Ecto neural progenitor cell (in vitro differentiated cells): Measurements from ENCODE around the gene TMEM108.

Source experiments
- DNase-seq: peaks from one replicate; pipeline ENCODE4 v3.0.0-alpha.2; 2018; ENCODE audit warnings: low spot score

Gene TMEM108

DNA sequence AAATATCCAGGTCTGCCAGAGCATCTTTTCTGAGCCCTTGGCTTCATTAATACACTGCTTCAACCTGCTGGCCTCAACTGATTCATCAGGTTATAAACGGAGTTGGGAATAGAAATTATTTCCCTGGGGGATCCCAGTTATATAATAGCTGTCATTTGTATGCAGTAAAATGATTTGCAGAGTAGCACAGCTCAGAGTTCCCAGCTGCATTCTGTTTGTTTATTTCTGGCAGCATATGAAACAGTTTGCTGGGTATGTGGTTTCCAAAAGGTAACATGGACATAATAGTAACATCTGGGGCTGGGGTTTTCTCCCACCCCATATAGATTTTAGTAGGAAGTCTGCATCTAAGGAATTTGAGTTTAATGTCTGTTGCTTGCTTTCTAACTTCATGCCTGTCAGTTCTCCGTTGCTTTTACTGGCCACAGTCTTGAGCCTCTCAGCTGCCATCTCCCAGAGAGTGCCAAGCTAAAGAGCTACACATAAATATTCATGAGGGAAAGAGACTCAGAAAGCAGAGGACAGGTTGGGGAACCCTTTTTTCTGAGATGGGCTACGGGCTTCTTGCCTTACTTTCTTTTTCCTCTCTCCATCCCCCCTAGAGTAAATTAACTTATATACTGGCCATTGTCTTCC lies 124.6 kb downstream of the TMEM108 start:
- no peak for DNase-seq

DNA sequence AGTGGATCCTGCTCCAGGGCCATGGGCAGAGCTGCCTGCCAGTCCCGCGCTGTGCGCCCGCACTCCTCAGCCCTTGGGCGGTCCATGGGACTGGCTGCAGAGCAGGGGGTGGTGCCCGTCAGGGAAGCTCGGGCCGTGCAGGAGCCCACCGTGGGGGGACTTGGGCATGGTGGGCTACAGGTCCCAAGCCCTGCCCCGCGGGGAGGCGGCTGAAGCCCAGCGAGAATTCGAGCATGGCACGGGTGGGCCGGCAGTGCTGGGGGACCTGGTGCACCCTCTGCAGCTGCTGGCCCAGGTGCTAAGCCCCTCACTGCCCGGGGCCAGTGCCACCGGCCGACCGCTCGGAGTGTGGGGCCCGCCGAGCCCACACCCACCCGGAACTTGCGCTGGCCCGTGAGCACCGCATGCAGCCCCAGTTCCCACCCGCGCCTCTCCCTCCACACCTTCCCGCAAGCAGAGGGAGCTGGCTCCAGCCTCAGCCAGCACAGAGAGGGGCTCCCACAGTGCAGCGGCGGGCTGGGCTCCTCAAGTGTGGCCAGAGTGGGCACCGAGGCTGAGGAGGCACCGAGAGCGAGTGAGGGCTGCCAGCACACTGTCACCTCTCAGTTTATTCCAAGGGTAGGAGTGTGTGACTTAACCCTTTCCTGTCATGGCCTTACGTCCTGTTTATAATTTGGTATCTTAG lies 129.3 kb downstream of the TMEM108 start:
- DNase-seq, result no peak

- DNase-seq, result no peak
These were observed 129.8 kb downstream of the TMEM108 start for GRCh38 chr3:133168025-133168401.

- DNase-seq, result no peak
These were observed 131.3 kb downstream of the TMEM108 start for GRCh38 chr3:133169331-133170068.

GRCh38 chr3:133171831-133172230 lies 133.6 kb downstream of the TMEM108 start:
- DNase-seq, result no peak

GRCh38 chr3:133181392-133182150 lies 143.4 kb downstream of the TMEM108 start:
- no peak for DNase-seq

- no peak for DNase-seq
These were observed 149.7 kb downstream of the TMEM108 start for GRCh38 chr3:133187870-133188379.

DNA sequence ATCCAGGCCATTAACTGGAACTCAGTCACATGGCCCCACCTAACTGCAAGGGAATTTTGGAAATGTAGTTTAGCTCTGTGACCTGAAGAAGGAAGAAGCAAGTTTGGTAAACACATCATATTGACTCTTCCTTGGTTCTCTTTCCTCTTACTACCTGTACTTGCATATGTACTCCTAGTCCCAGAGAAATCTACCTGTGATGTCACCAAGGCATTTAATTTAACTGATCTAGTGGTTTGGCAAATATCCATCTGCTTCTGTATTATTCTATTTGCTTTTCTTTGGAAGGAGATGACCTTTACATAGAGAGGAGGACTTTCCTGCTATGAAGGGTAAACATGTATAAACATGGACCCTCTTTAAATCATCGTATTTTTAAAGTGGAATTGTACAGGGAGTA lies 150.8 kb downstream of the TMEM108 start:
- DNase-seq, result no peak

GRCh38 chr3:133189893-133190292 lies 151.7 kb downstream of the TMEM108 start:
- DNase-seq, result no peak

DNA sequence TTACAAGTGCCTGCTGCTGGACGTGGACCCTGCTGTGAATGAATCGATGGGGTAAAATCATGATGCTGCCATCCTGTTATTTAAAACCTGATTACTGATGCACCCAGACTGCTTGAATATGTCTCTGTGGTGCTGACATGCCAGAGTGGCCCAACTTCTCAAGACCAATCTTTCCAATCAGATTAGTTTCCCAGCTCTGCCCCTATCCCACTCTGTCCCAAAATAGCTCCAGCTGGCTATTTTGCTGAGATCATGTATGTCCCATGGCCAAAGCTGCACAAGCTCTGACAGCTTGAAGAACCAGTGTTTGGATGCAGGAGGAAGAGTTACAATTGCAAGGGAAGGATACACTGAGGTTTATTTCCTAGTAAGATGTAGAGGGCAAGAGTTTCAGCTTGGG lies 153.6 kb downstream of the TMEM108 start:
- DNase-seq, result no peak

DNA sequence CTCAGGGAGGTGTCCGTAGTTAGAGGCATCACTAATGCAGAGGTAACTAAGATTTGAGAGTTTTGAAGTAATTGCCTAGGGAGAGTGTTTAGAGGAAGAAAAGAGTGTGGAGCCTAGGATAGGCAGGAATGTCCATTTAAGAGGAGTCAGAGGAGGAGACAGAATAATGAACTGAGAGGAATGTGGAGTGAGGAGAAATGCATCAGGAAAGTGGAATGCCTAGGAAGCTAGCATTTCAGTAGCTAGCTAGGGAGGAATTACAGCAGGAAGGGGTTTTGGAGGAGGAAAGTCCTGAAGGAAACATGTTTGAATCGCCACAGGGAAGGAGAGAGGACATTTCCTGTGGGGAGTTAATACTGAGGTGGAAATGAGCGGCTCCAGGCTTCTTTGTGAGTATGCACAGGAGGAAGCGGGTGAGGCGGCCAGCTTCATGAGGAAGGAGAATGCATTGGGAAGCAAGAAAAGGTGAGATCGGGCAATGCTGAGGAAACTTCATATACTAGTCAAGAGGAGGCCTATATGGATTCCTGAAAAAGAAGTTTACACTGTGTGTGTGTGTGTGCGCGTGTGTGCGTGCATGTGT lies 154.3 kb downstream of the TMEM108 start:
- DNase-seq, result no peak

DNA sequence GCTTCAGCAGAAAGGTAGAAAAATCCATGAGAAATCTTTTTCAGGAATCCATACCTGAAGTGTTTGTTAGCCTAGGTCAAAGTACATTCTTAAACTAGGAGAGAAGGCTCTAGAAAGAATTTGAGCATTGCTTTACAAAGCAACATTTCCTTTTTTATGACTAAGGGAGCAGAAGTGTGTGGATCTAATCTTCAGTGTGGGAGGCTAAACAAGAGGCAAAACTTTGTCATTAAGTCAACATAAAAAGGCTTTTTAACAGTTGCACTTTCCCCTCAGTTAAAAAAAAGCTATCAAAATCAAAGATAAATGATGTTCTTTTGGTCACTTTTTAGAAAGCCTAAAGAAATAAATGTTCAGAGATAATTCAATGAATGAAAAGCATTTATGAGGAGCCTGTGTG lies 154.8 kb downstream of the TMEM108 start:
- DNase-seq, result no peak

- DNase-seq, result no peak
These were observed 158.3 kb downstream of the TMEM108 start for GRCh38 chr3:133196527-133196926.

GRCh38 chr3:133197619-133198018 lies 159.4 kb downstream of the TMEM108 start:
- DNase-seq, result no peak

GRCh38 chr3:133206921-133207320 lies 168.7 kb downstream of the TMEM108 start:
- peak; percentile 49 for DNase-seq

- DNase-seq, result no peak
These were observed 170.0 kb downstream of the TMEM108 start for GRCh38 chr3:133208184-133208583.

DNA sequence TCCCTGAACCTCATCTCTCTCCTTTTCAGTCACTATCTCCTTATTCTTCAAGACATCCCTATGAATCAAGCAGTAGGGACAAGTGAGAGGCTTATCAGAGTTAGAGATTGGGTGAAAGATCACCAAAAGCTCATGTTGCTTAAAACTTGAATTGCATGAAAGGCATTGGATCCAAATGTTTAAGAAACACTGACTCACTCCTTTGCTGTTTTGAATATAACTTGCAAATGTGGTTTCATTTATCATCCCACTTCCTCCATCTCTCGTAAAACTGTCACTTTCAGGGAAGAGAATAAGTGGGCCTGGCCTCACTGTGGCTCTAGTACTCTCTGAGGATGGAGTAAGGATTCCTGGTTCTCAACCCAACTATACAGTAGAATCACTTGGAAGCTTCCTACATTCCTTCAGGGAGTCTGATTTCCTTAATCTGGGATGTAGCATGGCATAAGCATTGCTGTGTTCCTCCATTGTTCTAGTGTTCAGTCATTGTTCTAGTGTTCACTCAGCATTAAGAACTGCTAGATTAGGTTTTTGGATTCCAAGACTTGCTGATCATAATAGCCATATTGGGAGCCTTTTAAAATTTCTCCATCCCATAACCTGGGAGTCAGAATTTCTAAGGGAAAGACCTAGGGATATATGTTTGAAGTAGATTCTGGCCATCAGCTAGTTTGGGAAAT lies 171.8 kb downstream of the TMEM108 start:
- DNase-seq, result no peak

- DNase-seq, result no peak
These were observed 172.5 kb downstream of the TMEM108 start for GRCh38 chr3:133210656-133211055.

GRCh38 chr3:133211449-133211848 lies 173.3 kb downstream of the TMEM108 start:
- DNase-seq, result no peak

- no peak for DNase-seq
These were observed 173.7 kb downstream of the TMEM108 start for GRCh38 chr3:133211856-133212255.

DNA sequence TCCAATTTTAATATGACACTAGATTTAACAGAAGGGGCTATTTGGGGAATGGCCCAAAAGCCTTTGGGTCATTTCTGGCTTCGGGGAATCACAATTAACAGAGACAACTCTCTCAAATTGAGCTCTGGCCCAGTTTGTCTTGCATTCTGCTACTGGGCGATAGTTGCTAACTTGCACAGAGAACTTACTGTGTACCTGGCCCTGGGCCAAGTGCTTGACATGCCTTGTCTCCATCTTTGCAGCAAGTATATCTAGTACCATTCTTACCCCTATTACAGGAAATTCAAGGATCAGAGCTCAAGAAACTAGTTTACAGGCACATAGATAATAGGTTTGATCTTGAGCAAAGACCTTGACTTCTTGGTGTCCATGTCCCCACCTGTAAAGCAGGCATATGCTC lies 175.7 kb downstream of the TMEM108 start:
- DNase-seq, result no peak
